Neural cell (in vitro differentiated cells): ENCODE measurements around the gene NDUFC1.

ENCODE experiments used
- EP300 ChIP-seq: fragments of 450-650 bp; conservative IDR thresholded peaks from 2 replicates; pipeline ENCODE4 v1.6.1; 2014; ENCODE audit warnings: antibody characterized with exemption, mild to moderate bottlenecking, moderate library complexity; ENCODE audit not compliant: poor library complexity, severe bottlenecking
- EZH2 ChIP-seq: fragments of 200-600, 300-800 bp; shearing (Covaris generic), sonication (generic); IDR thresholded peaks from 2 replicates; pipeline ENCODE4 v1.6.1; 2014; ENCODE audit warnings: antibody characterized with exemption, low read length, borderline replicate concordance, mild to moderate bottlenecking; ENCODE audit not compliant: insufficient read depth, poor library complexity, severe bottlenecking
- POLR2AphosphoS5 ChIP-seq: IDR thresholded peaks from 2 replicates; pipeline ENCODE4 v1.6.1; 2012
- TAF1 ChIP-seq: IDR thresholded peaks from 2 replicates; pipeline ENCODE4 v1.6.1; 2012; ENCODE audit warnings: low read depth
- TF ChIP-seq, protein P1 (sequence below): fragments of 450-650 bp; IDR thresholded peaks from 2 replicates; pipeline ENCODE4 v1.5.1; 2014; ENCODE audit warnings: antibody characterized with exemption, mild to moderate bottlenecking, moderate library complexity; ENCODE audit not compliant: poor library complexity, severe bottlenecking

DNA sequence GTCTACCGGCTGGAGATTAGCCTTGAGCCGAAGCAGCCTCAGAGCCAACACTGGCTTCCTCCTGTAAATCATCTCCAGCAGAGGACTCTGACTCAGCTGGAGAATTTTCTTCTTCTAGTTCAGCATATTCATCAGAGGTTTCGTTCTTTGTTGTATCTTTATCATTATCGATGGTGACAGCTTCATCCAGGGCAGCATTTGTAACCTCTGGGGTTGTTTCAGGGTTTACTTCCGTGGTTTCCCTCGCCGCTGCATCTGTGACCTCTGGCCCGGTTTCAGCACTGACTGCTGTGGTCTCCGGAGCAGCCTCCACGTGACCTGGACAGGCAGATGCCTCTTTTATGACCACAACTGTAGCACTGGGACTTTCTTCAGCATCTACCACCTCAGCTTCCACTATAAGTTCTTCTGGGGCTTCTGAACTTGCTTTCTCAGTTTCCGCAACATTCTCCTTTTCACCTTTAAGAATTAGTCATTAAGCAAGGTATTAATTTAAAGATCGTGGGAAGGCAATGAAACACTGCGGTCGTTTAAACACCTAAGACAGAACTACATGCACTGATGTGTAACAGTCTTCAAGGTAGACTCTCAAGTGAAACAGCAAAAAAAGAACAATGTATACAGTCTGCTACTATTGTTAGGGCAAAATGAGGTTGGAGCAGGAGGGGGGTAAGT lies 35.6 kb downstream of the NDUFC1 start:
- TF ChIP-seq, protein P1, sequence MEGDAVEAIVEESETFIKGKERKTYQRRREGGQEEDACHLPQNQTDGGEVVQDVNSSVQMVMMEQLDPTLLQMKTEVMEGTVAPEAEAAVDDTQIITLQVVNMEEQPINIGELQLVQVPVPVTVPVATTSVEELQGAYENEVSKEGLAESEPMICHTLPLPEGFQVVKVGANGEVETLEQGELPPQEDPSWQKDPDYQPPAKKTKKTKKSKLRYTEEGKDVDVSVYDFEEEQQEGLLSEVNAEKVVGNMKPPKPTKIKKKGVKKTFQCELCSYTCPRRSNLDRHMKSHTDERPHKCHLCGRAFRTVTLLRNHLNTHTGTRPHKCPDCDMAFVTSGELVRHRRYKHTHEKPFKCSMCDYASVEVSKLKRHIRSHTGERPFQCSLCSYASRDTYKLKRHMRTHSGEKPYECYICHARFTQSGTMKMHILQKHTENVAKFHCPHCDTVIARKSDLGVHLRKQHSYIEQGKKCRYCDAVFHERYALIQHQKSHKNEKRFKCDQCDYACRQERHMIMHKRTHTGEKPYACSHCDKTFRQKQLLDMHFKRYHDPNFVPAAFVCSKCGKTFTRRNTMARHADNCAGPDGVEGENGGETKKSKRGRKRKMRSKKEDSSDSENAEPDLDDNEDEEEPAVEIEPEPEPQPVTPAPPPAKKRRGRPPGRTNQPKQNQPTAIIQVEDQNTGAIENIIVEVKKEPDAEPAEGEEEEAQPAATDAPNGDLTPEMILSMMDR = no peak
- no peak for TF ChIP-seq EP300
- no peak for TF ChIP-seq POLR2AphosphoS5
- TF ChIP-seq EZH2 = no peak
- TF ChIP-seq TAF1 = no peak
